ENCODE data around the gene SIGLEC6.

SIGLEC6 gene

DNA sequence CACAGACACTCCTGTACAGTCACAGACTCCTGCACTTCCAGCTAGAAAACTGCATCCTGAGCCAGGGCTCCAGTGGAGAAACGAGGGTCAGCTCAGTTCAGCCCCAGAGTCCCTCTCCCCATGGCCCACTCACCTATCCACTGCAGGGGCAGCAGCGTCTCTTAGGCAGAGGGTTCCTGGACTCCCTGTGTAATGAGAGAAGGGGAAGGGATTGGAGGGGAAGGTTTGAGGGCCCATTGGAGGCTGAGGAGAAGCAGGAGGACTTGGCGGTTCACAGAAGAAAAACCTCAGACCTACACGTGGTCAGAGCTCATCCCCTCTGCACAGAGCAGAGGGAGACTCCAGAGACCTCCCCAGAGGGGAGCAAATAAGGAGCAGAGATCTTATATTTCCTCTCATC is 62.3 kb downstream of the SIGLEC6 start:
- H3K4me1 Mint-ChIP-seq (ENCODE audit: low read depth): peaks cover 52% of the 10 kb centered on the region
- no peak overlapping the region for H3K27ac Mint-ChIP-seq
- no peak overlapping the region for H3K4me3 Mint-ChIP-seq
- H3K9me3 Mint-ChIP-seq: no peaks in the 10 kb centered on the region
- H3K36me3 Mint-ChIP-seq (ENCODE audit: low read depth): no peaks in the 10 kb centered on the region
- intact Hi-C loops (cut with micrococcal nuclease): no loop called here
- peaks cover 21% of the 10 kb centered on the region for H3K27me3 Mint-ChIP-seq

DNA sequence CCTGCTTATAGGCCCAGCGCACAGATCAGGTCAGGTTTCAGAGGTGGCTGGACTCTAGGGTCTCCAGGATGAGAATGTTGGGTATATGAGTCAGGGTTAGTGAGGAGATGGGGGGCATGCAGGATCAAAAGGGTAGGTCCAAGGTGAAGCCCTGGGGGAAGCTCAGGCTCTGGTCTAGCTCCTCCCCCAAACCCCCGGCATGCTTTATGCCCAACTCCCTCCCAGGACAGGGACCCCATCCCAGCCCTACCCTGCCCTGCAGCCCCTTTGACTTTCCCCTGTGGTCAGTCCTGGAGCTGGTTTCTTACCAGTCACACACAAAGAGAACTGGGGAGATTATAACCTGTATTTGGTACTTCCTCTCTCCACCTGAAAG is 62.9 kb downstream of the SIGLEC6 start:
- H3K27me3 Mint-ChIP-seq: peaks cover 22% of the 10 kb centered on the region
- intact Hi-C loops (cut with micrococcal nuclease): no loop called here
- H3K27ac Mint-ChIP-seq: no peak overlapping the region
- no peak overlapping the region for H3K4me3 Mint-ChIP-seq
- H3K9me3 Mint-ChIP-seq: no peaks in the 10 kb centered on the region
- peaks cover 56% of the 10 kb centered on the region for H3K4me1 Mint-ChIP-seq (ENCODE audit: low read depth)
- H3K36me3 Mint-ChIP-seq (ENCODE audit: low read depth): no peaks in the 10 kb centered on the region

DNA sequence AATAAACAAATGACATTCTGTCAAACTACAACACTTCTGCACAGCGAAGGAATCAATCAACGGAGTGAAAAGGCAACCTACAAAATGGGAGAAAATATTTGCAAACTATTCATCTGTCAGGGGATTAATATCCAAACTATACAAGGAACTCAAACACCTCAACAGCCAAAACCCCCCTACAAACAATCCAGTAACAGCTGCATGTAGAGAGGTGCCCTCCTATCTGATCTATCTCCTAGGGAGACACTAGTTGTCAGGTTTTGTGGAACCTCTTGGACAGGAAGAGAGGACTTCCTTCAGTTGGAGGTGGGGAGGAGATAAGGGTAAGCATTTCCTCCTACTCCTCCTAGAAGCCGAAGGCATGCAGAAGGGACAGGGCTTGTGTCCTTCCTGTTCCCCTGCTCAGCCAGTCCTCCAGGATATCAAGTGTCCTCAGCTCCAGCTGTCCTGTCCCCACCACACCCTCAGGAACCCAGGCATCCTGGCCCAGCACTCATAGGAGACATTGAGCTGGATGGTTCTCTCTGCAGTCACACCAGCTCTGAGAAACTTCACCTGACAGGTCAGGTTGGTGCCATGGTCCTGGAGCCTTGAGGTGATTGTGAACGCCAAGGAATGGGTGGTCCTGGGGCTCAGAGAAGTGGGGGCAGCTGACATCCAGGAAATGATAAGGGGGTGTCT is 63.5 kb downstream of the SIGLEC6 start:
- Mint-ChIP-seq H3K4me1 (ENCODE audit: low read depth) (peaks cover 60% of the 10 kb centered on the region), H3K27me3 (peaks cover 22% of the 10 kb centered on the region), H3K27ac (no peak overlapping the region), H3K36me3 (ENCODE audit: low read depth) (no peaks in the 10 kb centered on the region), H3K4me3 (no peak overlapping the region), H3K9me3 (no peaks in the 10 kb centered on the region)
- intact Hi-C loops (cut with micrococcal nuclease): no loop called here
